Right lobe of liver (tissue), 6 donors: ENCODE data around the gene TMSB4X. TPM values are rescaled to one million over a fixed set of nuclear protein-coding genes. Genes with fewer than 3 reads are reported as not detected.
A peak's percentile ranks its signal among the peaks of the same experiment; 100 is the strongest.

Experiments used
- ATAC-seq, 4 donors: fragments of 200-7000 bp; cut with Tn5 transposase; one replicate each; pipeline ENCODE4 v1.9.1; 2020; ENCODE audit warnings: mild to moderate bottlenecking in 4 of 4, moderate library complexity in 4 of 4
- DNase-seq, 3 donors: peaks; one replicate each; pipeline ENCODE4 v3.0.0-alpha.2; 2020
- H3K27ac ChIP-seq, 3 donors: fragments of 200-600 bp; one replicate each; pipeline ENCODE4 v1.8.0; 2022
- H3K27me3 ChIP-seq, 2 donors: fragments of 200-600 bp; one replicate each; pipeline ENCODE4 v1.8.0; 2022
- H3K36me3 ChIP-seq, 4 donors: fragments of 200-600 bp; sonication (generic) in 1 of 4; one replicate each; pipeline versions ENCODE4 v1.5.1 to v1.8.0; 2017 to 2022; ENCODE audit warnings: control low read depth in 1 of 4
- H3K4me1 ChIP-seq, 4 donors: fragments of 200-600 bp; sonication (generic) in 1 of 4; one replicate each; pipeline versions ENCODE4 v1.5.1 to v1.8.0; 2017 to 2022; ENCODE audit warnings: control low read depth in 1 of 4
- H3K4me3 ChIP-seq, 3 donors: fragments of 200-600 bp; one replicate each; pipeline ENCODE4 v1.8.0; 2022
- H3K9me3 ChIP-seq, 4 donors: fragments of 200-600 bp; sonication (generic) in 1 of 4; one replicate each; pipeline versions ENCODE4 v1.5.1 to v1.8.0; 2017 to 2022; ENCODE audit warnings: control low read depth in 1 of 4
- CTCF ChIP-seq, 4 donors: fragments of 200-600 bp in 3 of 4; fragments of 450-650 bp in 1 of 4; IDR thresholded peaks; one replicate each; pipeline versions ENCODE4 v1.5.1 to v1.8.0; 2016 to 2022; ENCODE audit warnings: antibody characterized with exemption in 4 of 4, mild to moderate bottlenecking in 2 of 4
- POLR2A ChIP-seq: fragments of 450-650 bp; IDR thresholded peaks from one replicate; pipeline ENCODE4 v1.6.1; 2017; ENCODE audit warnings: antibody characterized with exemption, mild to moderate bottlenecking
- WGBS: methylation state at CpG from one replicate; pipeline ENCODE4 v1.1.6; 2018; ENCODE audit warnings: low coverage, low lambda C conversion rate; ENCODE audit not compliant: insufficient coverage; ENCODE audit errors: missing lambda C conversion rate; 5-methylcytosine and 5-hydroxymethylcytosine counted together
- intact Hi-C, 2 donors: fragments of 100-400 bp; cut with DNase I; formaldehyde crosslinking; loops; one replicate each; pipeline versions ENCODE4 v1.11.2 to v1.14.1; 2022
- total RNA-seq, 6 experiments: library from RNA; depleted of rRNA in 2 of 6; stranded (reverse); fragments of >200 nt in 2 of 6; fragmentation: NEBNext Ultra II Directional in 3 of 6; extraction: Animal tissue kit (Norgen Biotek cat#: 25700) in 3 of 6; gene quantifications; one replicate each; pipeline versions ENCODE4 v1.1.0 to v1.2.4, GENCODE V29; 2016 to 2023
- donor health status: DM: no; HTN: yes; CAD: no.
- donor health status: DM: no; HTN: no; CAD: no.
- donor health status: DM: no; HTN: no; CAD: no.
- donor health status: DM: no; HTN: yes; CAD: no.
- donor health status: DM: no; HTN: yes; CAD: no.

The TMSB4X gene
- total RNA-seq, 6 experiments from 2014 or later, result 348 to 1,121 (median 708) TPM

GRCh38 chrX:13009273-13009672 lies 34.4 kb downstream of the TMSB4X start:
- TF ChIP-seq CTCF (IDR thresholded peaks at IDR 0.05) (no peak), POLR2A (no peak)
- H3K4me1 ChIP-seq, result peaks cover 0 to 5% (median 1%) of the 10 kb centered on the region in 4 donors
- intact Hi-C loops, result no loop called here
- no peak overlapping the region for H3K27ac ChIP-seq
- no peak overlapping the region for H3K4me3 ChIP-seq
- H3K36me3 ChIP-seq, result no peaks in the 10 kb centered on the region
- peaks cover 0 to 6% of the 10 kb centered on the region in 2 donors for H3K27me3 ChIP-seq
- DNase-seq (no peak), ATAC-seq (peak in 2 of 4 donors; percentile 12 to 46)
- 19% methylated on average over 3 of the region's 3 CpGs for WGBS
- no peaks in the 10 kb centered on the region for H3K9me3 ChIP-seq

GRCh38 chrX:13009844-13010243 lies 34.9 kb downstream of the TMSB4X start:
- H3K36me3 ChIP-seq, result no peaks in the 10 kb centered on the region
- no peak for DNase-seq
- no peaks in the 10 kb centered on the region for H3K9me3 ChIP-seq
- H3K27ac ChIP-seq, result no peak overlapping the region
- 50% methylated on average over 1 of the region's 8 CpGs for WGBS
- no peak overlapping the region for H3K4me3 ChIP-seq
- H3K4me1 ChIP-seq, result peaks cover 0 to 5% (median 1%) of the 10 kb centered on the region in 4 donors
- TF ChIP-seq CTCF (IDR thresholded peaks at IDR 0.05), result no peak
- no peak for TF ChIP-seq POLR2A
- ATAC-seq, result no peak
- H3K27me3 ChIP-seq, result peaks cover 0 to 3% of the 10 kb centered on the region in 2 donors
- intact Hi-C loops, result no loop called here

GRCh38 chrX:13010546-13010945 lies 35.6 kb downstream of the TMSB4X start:
- 56% methylated on average over 2 of the region's 2 CpGs for WGBS
- H3K27ac ChIP-seq, result no peak overlapping the region
- no peak for DNase-seq

GRCh38 chrX:13013363-13014110 lies 38.6 kb downstream of the TMSB4X start:
- Histone ChIP-seq H3K4me3 (no peak overlapping the region), H3K36me3 (no peaks in the 10 kb centered on the region), H3K27me3 (no peaks in the 10 kb centered on the region), H3K9me3 (no peaks in the 10 kb centered on the region), H3K27ac (peak overlapping the region in 1 of 3 donors; percentile 9), H3K4me1 (no peaks in the 10 kb centered on the region)
- TF ChIP-seq CTCF (IDR thresholded peaks at IDR 0.05), result no peak
- 38% methylated on average over 8 of the region's 8 CpGs for WGBS
- ATAC-seq (peak; percentile 68 to 81 (median 76)), DNase-seq (no peak)
- intact Hi-C loops, result no loop called here

More at GRCh38 chrX:13010546-13010945, 35.6 kb downstream of the TMSB4X start:
- no peak overlapping the region for H3K4me3 ChIP-seq
- intact Hi-C loops, result no loop called here
- H3K36me3 ChIP-seq, result no peaks in the 10 kb centered on the region
- no peaks in the 10 kb centered on the region for H3K9me3 ChIP-seq
- peaks cover 0 to 5% (median 1%) of the 10 kb centered on the region in 4 donors for H3K4me1 ChIP-seq
- ATAC-seq, result no peak
- TF ChIP-seq CTCF (IDR thresholded peaks at IDR 0.05) (no peak), POLR2A (no peak)
- no peaks in the 10 kb centered on the region for H3K27me3 ChIP-seq
